Stimulated activated CD4-positive, alpha-beta T cell treated with anti-CD3 and anti-CD28 coated beads, Interleukin-12 subunit alpha, Interleukin-12 subunit beta, amount 100 ng/mL, for 24 hours (primary cell): ENCODE data around the gene BANK1.

Source experiments
- DNase-seq, 2 experiments: peaks; one replicate each; pipeline ENCODE4 v3.0.0-alpha.2; 2020; ENCODE audit warnings: low read depth in 2 of 2

Gene BANK1

GRCh38 chr4:101823864-101824263 is 33.3 kb downstream of the BANK1 start:
- DNase-seq = no peak

GRCh38 chr4:101824500-101824899 is 34.0 kb downstream of the BANK1 start:
- no peak for DNase-seq

GRCh38 chr4:101825953-101826352 is 35.4 kb downstream of the BANK1 start:
- no peak for DNase-seq

GRCh38 chr4:101831816-101832215 is 41.3 kb downstream of the BANK1 start:
- DNase-seq = no peak

- DNase-seq = no peak
Observed at GRCh38 chr4:101833480-101833879, 43.0 kb downstream of the BANK1 start.

GRCh38 chr4:101835121-101835904 is 44.8 kb downstream of the BANK1 start:
- DNase-seq = no peak

- no peak for DNase-seq
Observed at GRCh38 chr4:101843054-101843453, 52.5 kb downstream of the BANK1 start.

GRCh38 chr4:101846550-101846949 is 56.0 kb downstream of the BANK1 start:
- no peak for DNase-seq

- no peak for DNase-seq
Observed at GRCh38 chr4:101850698-101851097, 60.2 kb downstream of the BANK1 start.

- no peak for DNase-seq
Observed at GRCh38 chr4:101851672-101852071, 61.1 kb downstream of the BANK1 start.

GRCh38 chr4:101853028-101853427 is 62.5 kb downstream of the BANK1 start:
- no peak for DNase-seq

- no peak for DNase-seq
Observed at GRCh38 chr4:101853691-101854090, 63.2 kb downstream of the BANK1 start.

GRCh38 chr4:101855239-101855638 is 64.7 kb downstream of the BANK1 start:
- DNase-seq = no peak

GRCh38 chr4:101856149-101856548 is 65.6 kb downstream of the BANK1 start:
- DNase-seq = no peak

GRCh38 chr4:101857176-101857575 is 66.6 kb downstream of the BANK1 start:
- no peak for DNase-seq

GRCh38 chr4:101858641-101859040 is 68.1 kb downstream of the BANK1 start:
- DNase-seq = no peak

- DNase-seq = no peak
Observed at GRCh38 chr4:101862595-101862994, 72.1 kb downstream of the BANK1 start.

- DNase-seq = no peak
Observed at GRCh38 chr4:101864660-101865059, 74.1 kb downstream of the BANK1 start.

- DNase-seq = no peak
Observed at GRCh38 chr4:101865501-101866062, 75.1 kb downstream of the BANK1 start.

GRCh38 chr4:101870874-101871273 is 80.3 kb downstream of the BANK1 start:
- DNase-seq = no peak

- no peak for DNase-seq
Observed at GRCh38 chr4:101871962-101872676, 81.6 kb downstream of the BANK1 start.

GRCh38 chr4:101885574-101885973 is 95.0 kb downstream of the BANK1 start:
- no peak for DNase-seq

GRCh38 chr4:101886826-101887225 is 96.3 kb downstream of the BANK1 start:
- no peak for DNase-seq
